ENCODE measurements around the gene STAG3.
"Not testable (repeated sequence)": the region's sequence is repeated elsewhere in the genome, so short reads cannot be mapped to it uniquely, and the experiment has no call there.

STAG3 gene

GRCh38 chr7:100177045-100178001, at the start of gene STAG3, which contains the start of gene GPC2:
Gene STAG3 (plus strand): TSS chr7:100177918. CDS start chr7:100180557, 2,639 bp downstream.
Gene GPC2 (minus strand): TSS chr7:100177381. CDS start chr7:100177199, 182 bp downstream.
- DNase-seq (ENCODE audit: low read depth in 3 of 3) = peak; percentile 98 to 99 (median 98)

GRCh38 chr7:100128637-100128963, 49.1 kb upstream of the STAG3 start:
- no peak for DNase-seq (ENCODE audit: low read depth in 3 of 3)

GRCh38 chr7:100130220-100130607, 47.5 kb upstream of the STAG3 start:
- DNase-seq (ENCODE audit: low read depth in 3 of 3) = not testable (repeated sequence)

- DNase-seq (ENCODE audit: low read depth in 3 of 3) = peak; percentile 59 to 88 (median 75)
These were observed 46.9 kb upstream of the STAG3 start for GRCh38 chr7:100130608-100131453.

DNA sequence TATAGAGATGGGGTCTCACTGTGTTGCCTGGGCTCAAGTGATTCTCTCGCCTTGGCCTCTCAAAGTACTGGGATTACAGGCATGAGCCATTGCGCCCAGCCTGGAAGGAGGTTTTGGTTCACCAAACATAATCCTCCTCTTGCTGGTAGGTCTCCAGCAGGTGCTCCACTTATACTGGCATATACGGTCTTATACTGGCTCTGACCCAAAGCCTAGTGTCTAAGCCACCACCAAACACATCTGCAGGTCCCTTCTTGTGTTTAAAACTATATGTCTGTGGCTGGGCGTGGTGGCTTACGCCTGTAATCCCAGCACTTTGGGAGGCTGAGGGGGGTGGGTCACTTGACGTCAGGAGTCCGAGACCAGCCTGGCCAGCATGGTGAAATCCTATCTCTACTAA, 45.6 kb upstream of the STAG3 start:
- DNase-seq (ENCODE audit: low read depth in 3 of 3) = no peak

GRCh38 chr7:100132697-100133151, 45.0 kb upstream of the STAG3 start:
- DNase-seq (ENCODE audit: low read depth in 3 of 3) = peak in 1 of 3 donors; percentile 58

DNA sequence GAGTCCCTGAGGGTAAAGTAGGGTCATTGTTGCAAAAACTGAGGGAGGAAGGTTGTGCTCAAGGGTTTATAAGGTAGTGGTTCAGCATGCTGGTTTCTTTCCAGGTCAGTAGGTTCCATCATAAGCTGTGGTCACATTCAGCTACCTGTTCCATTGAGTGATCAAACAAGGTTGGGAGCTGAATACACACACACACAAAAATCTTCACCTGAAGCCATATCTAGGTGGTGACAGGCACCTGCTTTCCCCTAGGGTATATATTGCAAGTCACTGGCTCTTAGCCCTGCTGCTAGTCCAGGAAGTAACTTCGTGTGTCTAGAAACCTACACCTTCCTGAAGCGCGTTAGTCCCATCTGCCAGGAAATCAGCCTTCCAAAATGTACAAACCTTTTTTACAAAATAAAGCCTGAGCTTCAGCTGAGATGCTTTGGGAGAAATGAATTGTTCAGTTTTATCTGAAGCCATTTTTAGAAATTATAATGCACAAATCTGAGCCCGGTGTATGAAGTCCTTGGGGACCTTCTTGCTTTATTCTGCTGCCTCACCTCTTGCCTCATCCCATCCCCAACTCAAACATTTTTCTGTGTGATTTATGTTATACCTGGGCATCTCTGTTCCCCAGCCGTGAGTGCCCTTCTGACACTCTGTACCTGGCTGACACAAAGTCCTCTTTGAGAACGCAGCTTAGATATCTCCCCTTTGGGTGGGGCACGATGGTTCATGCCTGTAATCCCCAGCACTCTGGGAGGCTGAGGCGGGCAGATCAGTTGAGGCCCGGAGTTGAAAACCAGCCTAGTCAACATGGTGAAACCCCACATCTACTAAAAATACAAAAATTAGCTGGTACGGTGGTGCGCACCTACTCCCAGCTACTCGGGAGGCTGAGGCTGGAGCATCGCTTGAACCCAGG, 39.6 kb upstream of the STAG3 start:
- no peak for DNase-seq (ENCODE audit: low read depth in 3 of 3)

GRCh38 chr7:100141555-100141949, 36.2 kb upstream of the STAG3 start:
- DNase-seq (ENCODE audit: low read depth in 3 of 3) = no peak

- no peak for DNase-seq (ENCODE audit: low read depth in 3 of 3)
These were observed 35.3 kb upstream of the STAG3 start for GRCh38 chr7:100142461-100142860.

- not testable (repeated sequence) for DNase-seq (ENCODE audit: low read depth in 3 of 3)
These were observed 31.4 kb upstream of the STAG3 start for GRCh38 chr7:100146350-100146749.

GRCh38 chr7:100147278-100147677, 30.4 kb upstream of the STAG3 start:
- DNase-seq (ENCODE audit: low read depth in 3 of 3) = no peak

DNA sequence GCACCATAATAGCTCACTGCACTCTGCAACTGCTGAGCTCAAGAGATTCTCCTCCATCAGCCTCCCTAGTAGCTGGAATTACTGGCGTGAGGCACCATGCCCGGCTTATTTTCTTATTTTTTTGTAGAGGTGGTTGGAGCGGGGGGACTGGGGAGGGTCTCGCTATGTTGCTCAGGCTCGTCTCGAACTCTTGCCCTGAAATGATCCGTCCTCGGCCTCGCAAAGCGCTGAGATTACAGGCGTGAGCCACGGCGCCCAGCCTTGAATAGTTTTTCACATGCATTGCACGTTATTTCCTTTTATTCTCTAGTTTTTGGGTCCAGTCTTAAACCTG, 29.5 kb upstream of the STAG3 start:
- DNase-seq (ENCODE audit: low read depth in 3 of 3) = no peak

GRCh38 chr7:100148559-100149328, 29.0 kb upstream of the STAG3 start, which contains the start of gene LAMTOR4:
Gene LAMTOR4 (plus strand): TSS chr7:100148918. CDS start chr7:100148973, 55 bp downstream.
- peak; percentile 95 to 98 (median 97) for DNase-seq (ENCODE audit: low read depth in 3 of 3)

GRCh38 chr7:100152404-100152803, 25.3 kb upstream of the STAG3 start:
- DNase-seq (ENCODE audit: low read depth in 3 of 3) = no peak

GRCh38 chr7:100152937-100153666, 24.6 kb upstream of the STAG3 start:
- DNase-seq (ENCODE audit: low read depth in 3 of 3) = no peak

GRCh38 chr7:100153708-100154535, 23.8 kb upstream of the STAG3 start:
- DNase-seq (ENCODE audit: low read depth in 3 of 3) = no peak

GRCh38 chr7:100154651-100155491, 22.8 kb upstream of the STAG3 start:
- no peak for DNase-seq (ENCODE audit: low read depth in 3 of 3)

Data from stimulated activated CD4-positive, alpha-beta T cell treated with anti-CD3 and anti-CD28 coated beads, TNF-alpha, amount 100 ng/mL, for 48 hours (primary cell).